ENCODE data around the gene GPC6.

- TF ChIP-seq CTCF (conservative IDR thresholded peaks at IDR 0.05) (no peak), ZFX (IDR thresholded peaks at IDR 0.05) (no peak)
Measured at GRCh38 chr13:94170145-94170571, 943.6 kb downstream of the GPC6 start.
